Dedifferentiated amniotic fluid mesenchymal stem cell (primary cell): ENCODE measurements around the gene KRT72.

ENCODE experiments used
- DNase-seq: peaks from one replicate; pipeline ENCODE4 v3.0.0-alpha.2; 2016; ENCODE audit errors: extremely low spot score

Gene KRT72

DNA sequence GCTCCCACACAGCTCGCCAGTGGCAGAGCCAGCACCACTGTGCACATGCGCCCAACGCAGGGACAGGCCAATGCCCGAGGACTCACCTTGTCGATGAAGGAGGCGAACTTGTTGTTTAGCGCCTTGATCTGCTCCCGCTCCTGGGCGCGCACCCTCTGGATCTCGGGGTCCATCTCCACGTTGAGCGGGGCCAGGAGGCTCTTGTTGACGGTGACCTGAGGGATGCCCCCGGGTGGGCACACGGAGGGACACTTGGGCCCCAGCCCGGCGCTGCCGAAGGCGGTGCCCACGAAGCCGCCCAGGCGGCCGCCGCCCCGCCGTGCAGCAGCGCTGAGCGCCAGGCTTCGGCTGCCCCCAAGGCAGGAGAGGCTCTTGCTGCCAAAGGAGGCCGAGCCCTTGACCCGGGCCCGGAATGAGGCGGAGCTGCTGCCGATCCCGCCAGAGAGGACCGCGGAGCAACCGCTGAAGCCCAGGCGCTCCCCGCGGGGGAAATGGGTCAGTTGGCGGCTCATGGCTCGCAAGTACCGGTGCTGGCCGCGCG is at the start of gene KRT72:
Gene KRT72, minus strand, starts transcription at position 523 of the 541 bp plus-strand sequence. Its CDS starts 11 bp downstream, at position 512.
- no peak for DNase-seq

DNA sequence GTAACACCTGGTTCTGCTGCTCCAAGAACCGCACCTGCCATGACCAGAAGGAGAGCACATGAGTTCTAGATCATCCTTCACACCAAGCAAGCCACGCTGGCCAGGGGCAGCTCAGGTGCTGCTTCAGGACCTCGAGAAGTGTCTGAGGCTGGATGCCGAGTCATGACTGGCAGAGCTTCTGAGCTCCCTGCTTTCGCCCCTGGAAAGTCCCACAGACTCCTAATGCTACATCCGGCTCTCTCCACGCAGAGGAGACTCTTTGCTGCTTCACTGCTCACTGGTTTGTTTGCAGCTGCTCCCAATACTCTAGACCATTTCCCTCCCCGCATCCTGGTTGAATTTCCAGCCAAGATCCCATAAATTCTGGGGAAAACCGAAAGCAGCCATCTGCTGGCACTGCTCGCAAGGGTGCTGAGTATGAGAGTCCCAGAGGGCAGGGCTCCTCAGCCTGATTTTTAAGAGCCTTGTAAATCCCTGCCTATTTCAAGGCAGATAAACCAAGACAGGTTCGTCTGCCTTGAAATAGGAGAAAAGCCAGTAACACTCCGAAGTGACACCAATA is 49.3 kb upstream of the KRT72 start:
- DNase-seq = no peak

DNA sequence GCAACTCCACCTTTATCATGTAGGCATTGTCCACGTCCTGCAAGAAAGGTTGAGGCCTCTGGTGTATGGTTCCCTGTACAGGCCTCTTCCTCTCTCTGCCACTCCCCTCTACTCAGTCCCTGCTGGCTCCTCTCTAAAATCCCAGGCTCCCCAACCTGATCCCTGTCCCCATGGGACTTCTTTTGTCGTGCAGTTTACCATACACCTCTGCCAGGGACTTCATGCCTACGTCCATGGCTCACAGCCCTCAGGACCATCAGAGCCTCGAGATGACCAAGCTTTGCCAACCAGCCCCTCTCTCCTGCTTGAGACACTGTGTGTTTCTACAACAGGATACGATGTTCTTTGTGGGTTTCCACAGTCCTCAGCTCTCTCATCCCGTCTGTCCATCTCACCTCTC is 47.8 kb upstream of the KRT72 start:
- no peak for DNase-seq

- no peak for DNase-seq
Observed at GRCh38 chr12:52648012-52648550, 46.8 kb upstream of the KRT72 start.

DNA sequence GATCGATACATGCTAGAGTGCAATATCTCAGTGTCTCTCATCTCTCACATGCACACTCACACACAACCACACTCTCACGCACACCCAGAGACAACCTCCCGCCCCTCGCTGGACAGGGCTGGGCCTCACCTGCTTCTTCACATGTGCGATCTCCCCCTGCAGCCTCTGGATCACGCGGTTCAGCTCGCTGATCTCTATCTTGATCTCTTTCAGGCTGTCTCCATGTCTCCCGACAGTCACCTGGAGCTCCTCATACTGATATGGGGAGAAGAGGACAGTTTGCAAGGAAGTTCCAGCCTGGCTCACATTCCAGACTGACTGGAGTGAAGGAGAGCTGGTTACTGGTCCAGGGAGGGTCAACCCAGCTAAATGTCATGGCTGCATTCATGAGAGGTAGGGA is 46.3 kb upstream of the KRT72 start:
- no peak for DNase-seq

DNA sequence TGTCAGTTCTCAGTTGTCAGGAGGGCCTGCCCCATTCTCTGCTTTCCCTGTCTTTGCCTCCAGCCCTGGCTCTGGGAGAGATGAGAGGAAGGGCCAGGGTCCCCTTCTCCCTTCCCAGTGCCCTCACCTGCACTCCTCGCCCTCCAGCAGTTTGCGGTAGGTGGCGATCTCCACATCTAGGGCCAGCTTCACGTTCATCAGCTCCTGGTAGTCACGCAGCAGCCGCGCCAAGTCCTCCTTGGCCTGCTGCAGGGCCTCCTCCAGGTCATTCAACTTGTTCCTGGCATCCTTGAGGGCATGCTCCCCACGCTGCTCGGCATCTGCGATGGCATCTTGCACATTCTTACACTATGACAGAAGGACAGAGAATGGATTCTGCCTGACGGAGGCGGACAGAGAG is 45.4 kb upstream of the KRT72 start:
- no peak for DNase-seq

DNA sequence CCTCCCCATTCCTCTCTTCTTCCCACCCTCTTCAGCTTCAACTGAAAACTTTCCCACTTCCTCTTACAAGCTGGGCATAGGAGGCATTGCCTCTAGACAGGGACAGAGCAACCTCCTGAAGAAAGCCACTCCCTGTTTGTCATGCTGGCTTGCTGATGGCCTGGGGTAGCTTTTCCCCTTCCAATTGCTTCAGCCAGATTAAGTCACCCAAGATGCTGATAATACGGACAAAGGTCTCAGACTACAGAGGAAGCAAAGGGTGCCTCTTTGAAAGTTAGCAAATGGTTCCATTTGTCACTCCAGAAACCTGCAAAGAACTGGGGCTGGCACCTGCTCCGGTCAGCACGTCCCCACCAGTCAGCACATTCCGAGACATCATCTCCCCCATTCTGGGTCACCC is 44.7 kb upstream of the KRT72 start:
- DNase-seq = no peak

GRCh38 chr12:52645120-52645761 is 44.0 kb upstream of the KRT72 start:
- no peak for DNase-seq

DNA sequence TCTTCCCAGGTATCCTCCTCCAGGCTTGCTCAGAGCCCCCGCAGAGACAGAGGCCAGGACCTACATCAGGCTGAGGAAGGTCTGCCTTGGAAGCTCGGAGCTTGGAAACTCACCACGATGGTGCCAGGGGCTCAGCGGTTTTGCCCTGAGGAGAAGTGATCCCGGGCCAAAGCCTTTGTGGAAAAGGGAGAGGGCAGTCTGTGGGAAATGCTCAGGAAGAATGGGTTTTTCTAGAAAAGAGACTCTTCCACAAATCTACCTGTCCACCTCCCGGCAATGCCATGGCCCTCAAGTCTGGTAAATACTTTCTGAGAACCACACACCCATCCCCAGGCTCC is 42.8 kb upstream of the KRT72 start:
- no peak for DNase-seq

DNA sequence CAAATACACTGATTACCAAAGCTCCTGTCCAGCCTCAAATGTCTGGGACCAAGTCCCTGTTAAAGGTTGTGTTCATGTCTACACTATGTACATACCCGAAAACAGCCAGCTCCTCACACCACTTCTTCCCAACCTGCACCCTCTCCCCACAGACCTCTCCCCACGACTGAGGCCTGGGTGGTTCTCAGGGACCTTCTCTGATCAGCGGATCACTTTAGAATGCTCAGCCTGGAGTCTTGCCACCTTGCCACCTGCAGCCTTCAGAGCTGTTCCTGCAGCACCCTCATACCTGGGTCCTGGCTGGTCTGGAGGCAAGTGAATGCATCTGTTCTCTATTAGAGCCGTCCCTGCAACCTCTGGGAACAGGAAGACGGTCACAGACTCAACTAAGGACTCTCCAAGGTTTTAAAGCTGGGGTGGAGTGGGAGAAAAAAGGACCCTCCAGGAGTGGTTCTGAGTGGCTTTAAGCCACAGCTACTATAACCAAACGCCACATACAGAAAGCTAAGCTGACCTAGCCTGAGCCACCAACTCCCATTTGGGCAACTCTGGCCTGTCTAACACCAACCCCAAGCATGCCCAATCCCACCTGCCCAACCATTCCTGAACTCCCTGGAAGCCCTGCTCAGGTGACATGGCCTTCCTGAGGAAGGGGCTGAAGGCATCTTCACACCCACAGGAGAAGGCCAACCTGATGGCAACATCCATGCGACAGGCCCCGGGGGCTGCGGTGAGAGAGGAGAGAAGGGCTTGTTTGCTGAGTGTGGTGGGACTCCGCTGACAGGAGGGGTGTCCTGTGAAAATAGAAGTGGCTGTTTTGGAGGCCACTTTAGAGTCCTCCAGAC is 42.2 kb upstream of the KRT72 start:
- no peak for DNase-seq

DNA sequence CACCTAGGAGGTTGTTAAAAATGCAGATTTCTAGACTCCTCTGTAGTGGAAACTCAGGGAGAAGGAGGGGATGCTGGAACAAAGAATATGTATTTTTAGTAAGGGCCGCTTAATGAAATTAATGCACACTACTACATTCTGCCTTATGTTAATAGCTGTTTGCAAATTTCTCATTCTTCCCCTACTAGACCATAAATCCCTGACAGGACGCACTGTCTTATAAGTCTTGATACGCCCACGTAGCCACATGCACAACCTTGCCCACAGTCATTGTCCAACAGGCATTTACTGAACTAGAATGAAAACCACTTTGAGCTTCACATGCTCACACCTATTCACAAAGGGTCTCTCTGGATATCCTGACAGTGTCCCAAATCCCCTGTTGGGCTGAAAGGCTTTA is 40.2 kb upstream of the KRT72 start:
- no peak for DNase-seq

DNA sequence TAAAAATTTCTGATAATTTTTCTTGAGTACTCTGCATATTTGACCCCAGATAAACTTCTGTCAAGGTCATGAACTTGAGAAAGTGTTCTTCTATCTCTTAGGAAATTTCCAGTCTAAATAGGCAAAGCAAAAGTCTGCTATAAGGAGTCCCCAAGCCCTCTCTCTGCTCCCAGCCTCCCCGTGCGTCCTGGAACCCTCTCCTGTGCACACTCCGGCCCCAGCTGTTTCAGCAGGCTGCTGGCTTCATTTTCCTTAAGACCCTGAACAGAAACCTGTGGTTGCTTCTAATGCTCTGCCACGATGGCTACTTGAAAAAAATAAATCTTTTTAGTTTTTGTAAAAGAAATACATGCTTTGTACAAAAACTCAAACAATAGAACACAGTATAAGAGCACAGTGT is 36.0 kb upstream of the KRT72 start:
- DNase-seq = no peak

DNA sequence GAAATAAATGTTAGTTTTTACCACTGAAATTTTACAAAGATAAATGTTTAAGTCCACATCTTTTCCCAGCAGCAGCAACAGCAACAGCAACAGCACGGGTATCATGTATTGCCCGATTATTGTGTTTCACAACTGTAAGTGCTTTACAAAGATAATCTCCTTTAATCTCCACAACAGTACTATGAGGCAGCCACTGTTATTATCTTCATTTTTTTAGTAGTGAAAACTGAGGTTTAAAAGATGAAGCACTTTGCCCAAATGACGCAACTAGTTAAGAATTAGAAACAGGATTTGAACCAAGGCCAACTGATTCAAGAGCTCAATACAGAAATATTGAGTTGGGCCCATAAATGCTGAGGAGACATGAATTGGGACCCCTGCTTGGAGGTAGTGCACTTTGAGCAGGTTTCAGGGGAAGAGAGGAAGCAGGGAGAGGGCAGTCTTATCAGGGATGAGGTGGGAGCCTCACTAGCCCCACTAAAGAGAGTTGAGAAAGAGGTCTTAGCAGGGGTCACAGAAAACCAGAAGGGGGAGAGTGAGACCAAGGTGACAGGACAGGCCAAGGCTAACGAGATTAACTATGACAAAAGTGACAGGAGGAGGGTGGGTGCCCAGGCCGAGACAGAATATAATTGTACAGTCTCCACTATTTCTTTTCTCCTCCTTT is 35.5 kb upstream of the KRT72 start:
- DNase-seq = no peak

- DNase-seq = no peak
Observed at GRCh38 chr12:52636189-52636588, 34.9 kb upstream of the KRT72 start.

DNA sequence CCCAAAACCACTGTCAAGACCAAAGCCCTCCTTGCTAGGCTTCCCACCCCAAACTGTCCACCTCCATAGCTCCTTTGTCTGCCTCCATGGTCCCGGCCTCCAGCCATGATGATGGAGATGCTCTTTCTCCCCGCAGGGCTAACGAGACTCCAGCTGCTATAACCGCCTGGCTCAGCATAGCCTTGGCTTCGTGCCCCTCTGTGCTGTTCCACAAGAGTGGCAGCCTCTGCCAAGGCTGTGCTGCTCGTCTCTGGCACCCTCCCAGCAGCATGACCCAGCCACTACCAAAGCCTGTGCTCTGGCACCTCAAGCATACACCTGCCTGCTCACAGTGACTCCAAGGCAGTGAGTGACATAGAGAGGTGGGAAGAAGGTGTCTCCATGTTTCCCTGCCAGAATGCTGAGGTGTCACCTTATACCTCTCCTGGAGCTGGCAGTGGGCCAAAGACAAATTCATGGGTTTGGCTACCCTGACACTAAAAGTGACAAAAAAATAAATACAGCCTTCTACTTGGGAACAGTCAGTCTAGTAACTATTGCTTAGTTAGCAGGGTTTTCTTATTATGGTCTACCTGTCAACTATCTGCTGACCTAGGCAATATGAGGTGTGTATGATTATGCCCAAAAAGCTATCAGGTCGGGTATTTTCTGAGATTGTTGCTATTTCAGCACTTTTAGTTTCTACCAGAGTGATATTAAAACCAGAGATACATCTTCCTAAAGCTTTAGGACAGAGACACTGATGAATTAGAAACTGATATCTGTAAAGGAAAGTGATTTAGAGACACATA is 33.2 kb upstream of the KRT72 start:
- DNase-seq = no peak

- no peak for DNase-seq
Observed at GRCh38 chr12:52633383-52633782, 32.1 kb upstream of the KRT72 start.

DNA sequence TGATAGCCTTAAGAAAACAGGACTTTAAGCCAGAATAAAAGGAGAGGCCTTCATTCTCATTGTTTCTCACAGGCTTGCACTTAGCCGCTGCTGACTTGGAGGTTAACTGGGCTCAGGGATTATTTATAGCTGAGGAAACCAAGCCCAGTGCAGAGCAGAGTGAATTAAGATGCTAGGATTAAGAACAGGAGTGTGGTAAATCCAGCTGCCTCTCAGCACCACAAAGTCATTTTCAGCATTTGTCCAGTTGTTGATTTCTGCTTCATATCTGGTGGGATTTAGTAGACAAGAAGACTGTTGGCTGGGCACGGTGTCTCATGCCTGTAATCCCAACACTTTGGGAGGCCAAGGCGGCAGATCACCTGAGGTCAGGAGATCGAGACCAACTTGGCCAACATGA is 31.4 kb upstream of the KRT72 start:
- DNase-seq = no peak

DNA sequence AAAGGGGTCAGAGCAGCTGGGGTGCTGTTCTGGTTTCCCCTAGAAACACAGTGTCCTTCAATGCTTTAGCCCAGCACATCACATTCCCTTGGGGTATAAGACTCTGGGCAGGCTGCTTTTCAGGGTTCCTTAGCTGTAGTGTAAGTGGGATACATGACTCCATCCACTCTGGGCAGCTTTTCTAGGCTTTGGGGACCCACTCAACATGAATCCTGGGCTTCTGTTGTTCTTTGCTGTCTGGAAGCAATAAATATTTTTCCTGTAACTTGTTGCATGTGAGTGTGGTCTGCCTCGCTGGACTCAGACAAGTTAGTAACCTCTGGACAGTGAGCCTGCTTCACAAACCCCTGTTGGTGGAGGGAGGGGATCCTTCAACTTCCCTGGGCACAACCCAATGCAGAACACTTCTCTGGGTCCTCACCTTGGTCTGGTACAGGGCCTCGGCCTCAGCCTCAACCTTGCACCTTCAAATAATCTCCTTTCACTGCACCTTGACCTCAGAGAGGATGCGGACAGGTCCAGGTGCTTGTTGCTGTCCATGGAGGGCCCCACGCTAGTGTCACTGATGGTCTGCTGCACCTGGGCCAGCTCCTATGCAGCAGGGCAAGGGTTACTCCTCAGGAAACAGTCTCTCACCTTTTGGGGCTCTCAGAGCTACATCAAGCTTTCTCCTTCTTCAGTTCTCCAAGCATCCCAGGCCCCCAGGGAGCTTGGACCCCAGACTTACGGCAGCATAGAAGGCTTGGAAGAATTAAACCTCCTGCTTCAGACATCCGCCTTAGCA is 30.6 kb upstream of the KRT72 start:
- no peak for DNase-seq

GRCh38 chr12:52631264-52631663 is 30.0 kb upstream of the KRT72 start:
- DNase-seq = no peak

- no peak for DNase-seq
Observed at GRCh38 chr12:52630599-52631200, 29.4 kb upstream of the KRT72 start.
